Endothelial cell of hepatic sinusoid (primary cell): ENCODE measurements around the gene EGFR.

Experiments used
- in situ Hi-C: cut with HindIII; loops from 2 replicates; pipeline ENCODE4 v1.10.0; 2017; ENCODE audit warnings: low sequenced_read_pairs

Gene EGFR

GRCh38 chr7:55140221-55140940 lies 121.6 kb downstream of the EGFR start:
- in situ Hi-C loops: no loop called here

- in situ Hi-C loops: no loop called here
These were observed 122.1 kb downstream of the EGFR start for GRCh38 chr7:55140941-55141278.

GRCh38 chr7:55142919-55143600 lies 124.2 kb downstream of the EGFR start:
- in situ Hi-C loops: no loop called here

- in situ Hi-C loops: loop anchor here (5.0 kb wide), 2 partner anchors 63 to 367 kb away; no protein-coding TSS in a partner anchor
These were observed 125.8 kb downstream of the EGFR start for GRCh38 chr7:55144333-55145317.

GRCh38 chr7:55145606-55146005 lies 126.8 kb downstream of the EGFR start:
- in situ Hi-C loops: loop anchor here (5.0 kb wide), 2 partner anchors 62 to 368 kb away; no protein-coding TSS in a partner anchor

GRCh38 chr7:55147101-55147500 lies 128.3 kb downstream of the EGFR start:
- in situ Hi-C loops: loop anchor here (5.0 kb wide), 2 partner anchors 60 to 370 kb away; no protein-coding TSS in a partner anchor

- in situ Hi-C loops: loop anchor here (5.0 kb wide), 2 partner anchors 60 to 370 kb away; no protein-coding TSS in a partner anchor
These were observed 128.9 kb downstream of the EGFR start for GRCh38 chr7:55147736-55148135.

- in situ Hi-C loops: loop anchor here (5.0 kb wide), 2 partner anchors 59 to 371 kb away; no protein-coding TSS in a partner anchor
These were observed 129.8 kb downstream of the EGFR start for GRCh38 chr7:55148571-55148970.

- in situ Hi-C loops: loop anchor here (5.0 kb wide), 2 partner anchors 58 to 372 kb away; no protein-coding TSS in a partner anchor
These were observed 130.2 kb downstream of the EGFR start for GRCh38 chr7:55149001-55149400.

- in situ Hi-C loops: no loop called here
These were observed 131.3 kb downstream of the EGFR start for GRCh38 chr7:55150166-55150565.

GRCh38 chr7:55150709-55151451 lies 132.1 kb downstream of the EGFR start:
- in situ Hi-C loops: no loop called here

GRCh38 chr7:55152516-55152915 lies 133.7 kb downstream of the EGFR start:
- in situ Hi-C loops: no loop called here

- in situ Hi-C loops: no loop called here
These were observed 135.3 kb downstream of the EGFR start for GRCh38 chr7:55154096-55154495.

- in situ Hi-C loops: no loop called here
These were observed 136.7 kb downstream of the EGFR start for GRCh38 chr7:55155351-55156117.

- in situ Hi-C loops: no loop called here
These were observed 138.3 kb downstream of the EGFR start for GRCh38 chr7:55156919-55157763.

GRCh38 chr7:55157764-55158105 lies 138.9 kb downstream of the EGFR start:
- in situ Hi-C loops: no loop called here

GRCh38 chr7:55158541-55159382 lies 139.9 kb downstream of the EGFR start:
- in situ Hi-C loops: no loop called here

- in situ Hi-C loops: no loop called here
These were observed 141.7 kb downstream of the EGFR start for GRCh38 chr7:55160539-55160938.
